Glomerular endothelial cell (primary cell): ENCODE measurements around the gene LILRB4. TPM values are rescaled to one million over a fixed set of nuclear protein-coding genes. Genes with fewer than 3 reads are reported as not detected.
"Not testable (repeated sequence)": the region's sequence is repeated elsewhere in the genome, so short reads cannot be mapped to it uniquely, and the experiment has no call there.

ENCODE experiments used
- DNase-seq: peaks from one replicate; pipeline ENCODE4 v3.0.0-alpha.2; 2011; ENCODE audit warnings: low read depth, low spot score; ENCODE audit errors: extremely low read depth
- total RNA-seq: library from RNA; depleted of rRNA; stranded (reverse); fragments of >200 nt; gene quantifications from 2 replicates; pipeline ENCODE4 v1.2.3, GENCODE V29; 2015

The LILRB4 gene
- total RNA-seq, 1 donor from 2014 or later: not detected

- no peak for DNase-seq
Observed at GRCh38 chr19:54648129-54648528, 14.7 kb upstream of the LILRB4 start.

- no peak for DNase-seq
Observed at GRCh38 chr19:54650108-54650655, 12.6 kb upstream of the LILRB4 start.

- no peak for DNase-seq
Observed at GRCh38 chr19:54653181-54653809, 9.5 kb upstream of the LILRB4 start.

GRCh38 chr19:54654447-54655321, 8.1 kb upstream of the LILRB4 start:
- DNase-seq: no peak

- no peak for DNase-seq
Observed at GRCh38 chr19:54659300-54659699, 3.5 kb upstream of the LILRB4 start.

GRCh38 chr19:54660306-54660705, 2.5 kb upstream of the LILRB4 start:
- DNase-seq: no peak

- DNase-seq: no peak
Observed at GRCh38 chr19:54660964-54661363, 1.8 kb upstream of the LILRB4 start.

- DNase-seq: no peak
Observed at GRCh38 chr19:54661846-54662481, 821 bp upstream of the LILRB4 start.

GRCh38 chr19:54665530-54665929, 2.7 kb downstream of the LILRB4 start:
- no peak for DNase-seq

- DNase-seq: no peak
Observed at GRCh38 chr19:54667217-54667616, 4.4 kb downstream of the LILRB4 start.

- DNase-seq: no peak
Observed at GRCh38 chr19:54668353-54668752, 5.6 kb downstream of the LILRB4 start.

- no peak for DNase-seq
Observed at GRCh38 chr19:54670576-54671357, 8.0 kb downstream of the LILRB4 start.

GRCh38 chr19:54673222-54673621, 10.4 kb downstream of the LILRB4 start:
- DNase-seq: no peak

GRCh38 chr19:54674021-54674617, 11.3 kb downstream of the LILRB4 start:
- DNase-seq: peak; percentile 34

- DNase-seq: not testable (repeated sequence)
Observed at GRCh38 chr19:54676210-54676834, 13.5 kb downstream of the LILRB4 start.

- no peak for DNase-seq
Observed at GRCh38 chr19:54677217-54677616, 14.4 kb downstream of the LILRB4 start.

- DNase-seq: not testable (repeated sequence)
Observed at GRCh38 chr19:54681596-54681995, 18.8 kb downstream of the LILRB4 start.

GRCh38 chr19:54682306-54682856, 19.6 kb downstream of the LILRB4 start:
- no peak for DNase-seq

- no peak for DNase-seq
Observed at GRCh38 chr19:54684527-54684926, 21.7 kb downstream of the LILRB4 start.
